ENCODE data around the gene SYNJ1. TPM values are rescaled to one million over a fixed set of nuclear protein-coding genes. Genes with fewer than 3 reads are reported as not detected.

Gene SYNJ1
- total and polyA plus RNA-seq, 2 experiments from 2014 or later, result 1.4 to 4.2 TPM

DNA sequence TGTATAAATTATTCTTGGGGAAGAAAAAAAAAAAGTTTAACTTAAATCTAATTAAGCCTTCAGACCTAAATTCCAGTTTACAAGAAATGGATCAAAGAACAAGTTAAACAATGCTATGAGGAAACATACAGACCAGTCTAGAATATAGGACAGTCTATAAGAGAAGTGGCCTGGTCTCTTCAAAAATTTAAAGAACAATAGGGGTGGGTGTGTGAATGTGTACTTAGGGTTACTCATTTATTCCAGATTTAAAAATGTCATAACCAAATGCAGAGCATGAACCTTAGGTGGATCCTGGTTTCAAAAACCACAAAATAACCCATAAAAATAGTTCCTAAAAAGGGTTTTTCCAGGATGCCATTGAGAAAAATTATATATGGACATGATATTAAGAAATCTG, 21.8 kb upstream of the SYNJ1 start:
- Mint-ChIP-seq H3K4me3 (no peak overlapping the region), H3K27ac (no peak overlapping the region), H3K4me1 (peaks cover 6% of the 10 kb centered on the region; the same call in 2 of the 3 replicates), H3K9me3 (no peaks in the 10 kb centered on the region), H3K36me3 (ENCODE audit: low read depth) (peaks cover 93% of the 10 kb centered on the region), H3K27me3 (ENCODE audit: insufficient read depth, low read depth, poor library complexity) (peaks cover 3% of the 10 kb centered on the region)
- Histone ChIP-seq H3K4me2 (no peak overlapping the region), H3K79me2 (replicated peaks; ENCODE audit: insufficient read depth) (peaks cover 32% of the 10 kb centered on the region), H3K36me3 (ENCODE audit: insufficient read depth) (peaks cover 60% of the 10 kb centered on the region), H3K27ac (ENCODE audit: low read depth) (no peak overlapping the region), H3K27me3 (ENCODE audit: insufficient read depth) (no peaks in the 10 kb centered on the region), H3K4me3 (no peak overlapping the region), H2AFZ (no peak overlapping the region), H3F3A (replicated peaks; ENCODE audit: low read depth) (no peaks in the 10 kb centered on the region), H4K20me1 (replicated peaks; ENCODE audit: insufficient read depth) (peaks cover 18% of the 10 kb centered on the region), H3K4me1 (ENCODE audit: insufficient read depth) (no peaks in the 10 kb centered on the region), H3K9me2 (ENCODE audit: insufficient read depth) (no peaks in the 10 kb centered on the region)
- DNase-seq (ENCODE audit: low spot score) (no peak), ATAC-seq (no peak)
- TF ChIP-seq ZNF114 (CRISPR knock-in tag; IDR thresholded peaks at IDR 0.05) (no peak), EZH2 (IDR thresholded peaks at IDR 0.05; ENCODE audit: low read depth, unreplicated experiment) (no peak), STAT1 (IDR thresholded peaks at IDR 0.05; ENCODE audit: unreplicated experiment) (no peak), EZH2phosphoT487 (IDR thresholded peaks at IDR 0.05; ENCODE audit: unreplicated experiment) (no peak), POLR2AphosphoS5 (IDR thresholded peaks at IDR 0.05; ENCODE audit: low read depth) (no peak), CREB1 (CRISPR knock-in tag; IDR thresholded peaks at IDR 0.05; ENCODE audit: low read depth) (no peak), NANOG (IDR thresholded peaks at IDR 0.05; ENCODE audit: borderline replicate concordance) (no peak), JUNB (IDR thresholded peaks at IDR 0.05; ENCODE audit: unreplicated experiment) (no peak), ZNF331 (CRISPR knock-in tag; IDR thresholded peaks at IDR 0.05; ENCODE audit: low read depth) (no peak)
- TF ChIP-seq, protein P1, sequence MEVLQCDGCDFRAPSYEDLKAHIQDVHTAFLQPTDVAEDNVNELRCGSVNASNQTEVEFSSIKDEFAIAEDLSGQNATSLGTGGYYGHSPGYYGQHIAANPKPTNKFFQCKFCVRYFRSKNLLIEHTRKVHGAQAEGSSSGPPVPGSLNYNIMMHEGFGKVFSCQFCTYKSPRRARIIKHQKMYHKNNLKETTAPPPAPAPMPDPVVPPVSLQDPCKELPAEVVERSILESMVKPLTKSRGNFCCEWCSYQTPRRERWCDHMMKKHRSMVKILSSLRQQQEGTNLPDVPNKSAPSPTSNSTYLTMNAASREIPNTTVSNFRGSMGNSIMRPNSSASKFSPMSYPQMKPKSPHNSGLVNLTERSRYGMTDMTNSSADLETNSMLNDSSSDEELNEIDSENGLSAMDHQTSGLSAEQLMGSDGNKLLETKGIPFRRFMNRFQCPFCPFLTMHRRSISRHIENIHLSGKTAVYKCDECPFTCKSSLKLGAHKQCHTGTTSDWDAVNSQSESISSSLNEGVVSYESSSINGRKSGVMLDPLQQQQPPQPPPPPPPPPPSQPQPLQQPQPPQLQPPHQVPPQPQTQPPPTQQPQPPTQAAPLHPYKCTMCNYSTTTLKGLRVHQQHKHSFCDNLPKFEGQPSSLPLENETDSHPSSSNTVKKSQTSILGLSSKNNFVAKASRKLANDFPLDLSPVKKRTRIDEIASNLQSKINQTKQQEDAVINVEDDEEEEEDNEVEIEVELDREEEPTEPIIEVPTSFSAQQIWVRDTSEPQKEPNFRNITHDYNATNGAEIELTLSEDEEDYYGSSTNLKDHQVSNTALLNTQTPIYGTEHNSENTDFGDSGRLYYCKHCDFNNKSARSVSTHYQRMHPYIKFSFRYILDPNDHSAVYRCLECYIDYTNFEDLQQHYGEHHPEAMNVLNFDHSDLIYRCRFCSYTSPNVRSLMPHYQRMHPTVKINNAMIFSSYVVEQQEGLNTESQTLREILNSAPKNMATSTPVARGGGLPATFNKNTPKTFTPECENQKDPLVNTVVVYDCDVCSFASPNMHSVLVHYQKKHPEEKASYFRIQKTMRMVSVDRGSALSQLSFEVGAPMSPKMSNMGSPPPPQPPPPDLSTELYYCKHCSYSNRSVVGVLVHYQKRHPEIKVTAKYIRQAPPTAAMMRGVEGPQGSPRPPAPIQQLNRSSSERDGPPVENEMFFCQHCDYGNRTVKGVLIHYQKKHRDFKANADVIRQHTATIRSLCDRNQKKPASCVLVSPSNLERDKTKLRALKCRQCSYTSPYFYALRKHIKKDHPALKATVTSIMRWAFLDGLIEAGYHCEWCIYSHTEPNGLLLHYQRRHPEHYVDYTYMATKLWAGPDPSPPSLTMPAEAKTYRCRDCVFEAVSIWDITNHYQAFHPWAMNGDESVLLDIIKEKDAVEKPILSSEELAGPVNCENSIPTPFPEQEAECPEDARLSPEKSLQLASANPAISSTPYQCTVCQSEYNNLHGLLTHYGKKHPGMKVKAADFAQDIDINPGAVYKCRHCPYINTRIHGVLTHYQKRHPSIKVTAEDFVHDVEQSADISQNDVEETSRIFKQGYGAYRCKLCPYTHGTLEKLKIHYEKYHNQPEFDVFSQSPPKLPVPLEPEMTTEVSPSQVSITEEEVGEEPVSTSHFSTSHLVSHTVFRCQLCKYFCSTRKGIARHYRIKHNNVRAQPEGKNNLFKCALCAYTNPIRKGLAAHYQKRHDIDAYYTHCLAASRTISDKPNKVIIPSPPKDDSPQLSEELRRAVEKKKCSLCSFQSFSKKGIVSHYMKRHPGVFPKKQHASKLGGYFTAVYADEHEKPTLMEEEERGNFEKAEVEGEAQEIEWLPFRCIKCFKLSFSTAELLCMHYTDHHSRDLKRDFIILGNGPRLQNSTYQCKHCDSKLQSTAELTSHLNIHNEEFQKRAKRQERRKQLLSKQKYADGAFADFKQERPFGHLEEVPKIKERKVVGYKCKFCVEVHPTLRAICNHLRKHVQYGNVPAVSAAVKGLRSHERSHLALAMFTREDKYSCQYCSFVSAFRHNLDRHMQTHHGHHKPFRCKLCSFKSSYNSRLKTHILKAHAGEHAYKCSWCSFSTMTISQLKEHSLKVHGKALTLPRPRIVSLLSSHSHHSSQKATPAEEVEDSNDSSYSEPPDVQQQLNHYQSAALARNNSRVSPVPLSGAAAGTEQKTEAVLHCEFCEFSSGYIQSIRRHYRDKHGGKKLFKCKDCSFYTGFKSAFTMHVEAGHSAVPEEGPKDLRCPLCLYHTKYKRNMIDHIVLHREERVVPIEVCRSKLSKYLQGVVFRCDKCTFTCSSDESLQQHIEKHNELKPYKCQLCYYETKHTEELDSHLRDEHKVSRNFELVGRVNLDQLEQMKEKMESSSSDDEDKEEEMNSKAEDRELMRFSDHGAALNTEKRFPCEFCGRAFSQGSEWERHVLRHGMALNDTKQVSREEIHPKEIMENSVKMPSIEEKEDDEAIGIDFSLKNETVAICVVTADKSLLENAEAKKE (CRISPR knock-in tag; IDR thresholded peaks at IDR 0.05), result no peak
- TF ChIP-seq, protein P2, sequence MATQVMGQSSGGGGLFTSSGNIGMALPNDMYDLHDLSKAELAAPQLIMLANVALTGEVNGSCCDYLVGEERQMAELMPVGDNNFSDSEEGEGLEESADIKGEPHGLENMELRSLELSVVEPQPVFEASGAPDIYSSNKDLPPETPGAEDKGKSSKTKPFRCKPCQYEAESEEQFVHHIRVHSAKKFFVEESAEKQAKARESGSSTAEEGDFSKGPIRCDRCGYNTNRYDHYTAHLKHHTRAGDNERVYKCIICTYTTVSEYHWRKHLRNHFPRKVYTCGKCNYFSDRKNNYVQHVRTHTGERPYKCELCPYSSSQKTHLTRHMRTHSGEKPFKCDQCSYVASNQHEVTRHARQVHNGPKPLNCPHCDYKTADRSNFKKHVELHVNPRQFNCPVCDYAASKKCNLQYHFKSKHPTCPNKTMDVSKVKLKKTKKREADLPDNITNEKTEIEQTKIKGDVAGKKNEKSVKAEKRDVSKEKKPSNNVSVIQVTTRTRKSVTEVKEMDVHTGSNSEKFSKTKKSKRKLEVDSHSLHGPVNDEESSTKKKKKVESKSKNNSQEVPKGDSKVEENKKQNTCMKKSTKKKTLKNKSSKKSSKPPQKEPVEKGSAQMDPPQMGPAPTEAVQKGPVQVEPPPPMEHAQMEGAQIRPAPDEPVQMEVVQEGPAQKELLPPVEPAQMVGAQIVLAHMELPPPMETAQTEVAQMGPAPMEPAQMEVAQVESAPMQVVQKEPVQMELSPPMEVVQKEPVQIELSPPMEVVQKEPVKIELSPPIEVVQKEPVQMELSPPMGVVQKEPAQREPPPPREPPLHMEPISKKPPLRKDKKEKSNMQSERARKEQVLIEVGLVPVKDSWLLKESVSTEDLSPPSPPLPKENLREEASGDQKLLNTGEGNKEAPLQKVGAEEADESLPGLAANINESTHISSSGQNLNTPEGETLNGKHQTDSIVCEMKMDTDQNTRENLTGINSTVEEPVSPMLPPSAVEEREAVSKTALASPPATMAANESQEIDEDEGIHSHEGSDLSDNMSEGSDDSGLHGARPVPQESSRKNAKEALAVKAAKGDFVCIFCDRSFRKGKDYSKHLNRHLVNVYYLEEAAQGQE (IDR thresholded peaks at IDR 0.05; ENCODE audit: unreplicated experiment), result no peak
